22Rv1 (cell line): ENCODE measurements around the gene EBF3.

Experiments
- ZFX ChIP-seq: fragments of 450-650 bp; IDR thresholded peaks from 2 replicates; pipeline ENCODE4 v1.6.1; 2017; ENCODE audit warnings: antibody characterized with exemption, borderline replicate concordance
- TF ChIP-seq, protein P1 (sequence below): fragments of 450-650 bp; IDR thresholded peaks from 2 replicates; pipeline ENCODE4 v1.5.1; 2017; ENCODE audit warnings: mild to moderate bottlenecking

DNA sequence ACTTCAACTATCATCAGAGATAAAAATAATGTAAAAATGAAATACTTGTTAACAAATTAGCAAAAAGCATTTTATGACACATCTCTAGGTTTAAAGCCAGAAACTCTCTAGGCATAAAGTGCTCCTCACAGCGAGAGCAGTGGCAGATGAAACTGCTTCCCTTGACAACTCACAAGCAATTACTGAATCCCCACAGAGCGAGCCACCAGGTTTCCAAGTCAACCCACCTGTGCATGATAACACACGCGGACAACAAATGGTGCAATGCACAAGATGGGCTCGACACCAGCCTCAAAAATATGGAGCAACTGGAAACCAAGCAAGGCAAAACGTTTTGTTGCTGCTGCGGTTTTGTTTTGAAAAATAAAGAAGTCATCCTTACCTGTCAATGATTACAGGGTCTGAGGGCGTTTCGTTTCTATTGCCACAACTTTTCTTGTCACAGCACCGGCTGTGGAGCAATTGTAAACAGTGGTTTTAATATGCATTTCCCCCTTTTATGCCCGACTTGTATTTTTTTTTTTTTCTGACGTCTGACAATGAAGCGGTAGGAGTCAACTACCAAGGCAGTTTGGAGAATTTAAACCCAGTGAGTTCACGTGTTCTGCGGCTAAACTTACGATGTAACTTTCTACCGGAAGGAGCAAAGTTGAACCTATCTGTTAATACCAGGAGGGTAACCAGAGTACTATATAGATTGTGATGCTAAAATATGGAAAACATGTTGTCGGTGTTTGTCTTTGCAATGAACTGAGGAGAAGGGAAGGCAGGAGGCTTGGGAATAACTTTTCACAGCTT, 7.0 kb downstream of the EBF3 start:
- TF ChIP-seq, protein P1, sequence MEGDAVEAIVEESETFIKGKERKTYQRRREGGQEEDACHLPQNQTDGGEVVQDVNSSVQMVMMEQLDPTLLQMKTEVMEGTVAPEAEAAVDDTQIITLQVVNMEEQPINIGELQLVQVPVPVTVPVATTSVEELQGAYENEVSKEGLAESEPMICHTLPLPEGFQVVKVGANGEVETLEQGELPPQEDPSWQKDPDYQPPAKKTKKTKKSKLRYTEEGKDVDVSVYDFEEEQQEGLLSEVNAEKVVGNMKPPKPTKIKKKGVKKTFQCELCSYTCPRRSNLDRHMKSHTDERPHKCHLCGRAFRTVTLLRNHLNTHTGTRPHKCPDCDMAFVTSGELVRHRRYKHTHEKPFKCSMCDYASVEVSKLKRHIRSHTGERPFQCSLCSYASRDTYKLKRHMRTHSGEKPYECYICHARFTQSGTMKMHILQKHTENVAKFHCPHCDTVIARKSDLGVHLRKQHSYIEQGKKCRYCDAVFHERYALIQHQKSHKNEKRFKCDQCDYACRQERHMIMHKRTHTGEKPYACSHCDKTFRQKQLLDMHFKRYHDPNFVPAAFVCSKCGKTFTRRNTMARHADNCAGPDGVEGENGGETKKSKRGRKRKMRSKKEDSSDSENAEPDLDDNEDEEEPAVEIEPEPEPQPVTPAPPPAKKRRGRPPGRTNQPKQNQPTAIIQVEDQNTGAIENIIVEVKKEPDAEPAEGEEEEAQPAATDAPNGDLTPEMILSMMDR = no peak
- no peak for TF ChIP-seq ZFX
